CD4-positive, alpha-beta T cell (primary cell): ENCODE data around the gene MGRN1. TPM values are rescaled to one million over a fixed set of nuclear protein-coding genes. Genes with fewer than 3 reads are reported as not detected.

Source experiments
- ATAC-seq: fragments of 200-7000 bp; cut with Tn5 transposase; one replicate; pipeline ENCODE4 v1.10.0; 2022; ENCODE audit warnings: mild to moderate bottlenecking; ENCODE audit not compliant: poor library complexity
- CTCF ChIA-PET: fragments of 350-600 bp; sonication (Branson Sonifier 250); formaldehyde crosslinking; loops from one replicate; lab custom pipeline; 2021; ENCODE audit warnings: antibody characterized with exemption, inconsistent platforms; lab: Charles Lee
- POLR2A ChIA-PET: fragments of 350-600 bp; sonication (Branson Sonifier 250); formaldehyde crosslinking; loops from one replicate; lab custom pipeline; 2021; ENCODE audit warnings: antibody characterized with exemption, inconsistent platforms; lab: Charles Lee
- DNase-seq, 14 experiments: peaks; one replicate each; pipeline ENCODE4 v3.0.0-alpha.2; 2013 to 2020; ENCODE audit warnings: mixed read lengths in 2 of 14
- H3K27ac ChIP-seq, 2 donors: one replicate each; pipeline versions ENCODE4 v1.5.1 to v1.7.0; 2013; ENCODE audit warnings: low read length in 2 of 2, low read depth in 1 of 2, mild to moderate bottlenecking in 1 of 2
- H3K27me3 ChIP-seq, 2 experiments: 1 replicate in 1 of 2; 2 replicates in 1 of 2; pipeline versions ENCODE4 v1.6.1 to v1.7.0; 2013; ENCODE audit warnings: low read length in 2 of 2, control low read depth in 1 of 2, mild to moderate bottlenecking in 1 of 2, moderate library complexity in 1 of 2; ENCODE audit not compliant: insufficient read depth in 2 of 2, control insufficient read depth in 1 of 2
- H3K36me3 ChIP-seq: one replicate; pipeline ENCODE4 v1.6.1; 2013; ENCODE audit warnings: low read length, control low read depth; ENCODE audit not compliant: insufficient read depth
- H3K4me1 ChIP-seq: one replicate; pipeline ENCODE4 v1.6.1; 2013; ENCODE audit warnings: low read length, control low read depth; ENCODE audit not compliant: insufficient read depth
- H3K4me3 ChIP-seq: one replicate; pipeline ENCODE4 v1.5.1; 2013; ENCODE audit warnings: mild to moderate bottlenecking, low read length, moderate library complexity
- H3K9me3 ChIP-seq, 2 experiments: 1 replicate in 1 of 2; 2 replicates in 1 of 2; pipeline versions ENCODE4 v1.6.1 to v1.7.0; 2013; ENCODE audit warnings: low read length in 2 of 2, mild to moderate bottlenecking in 2 of 2, control low read depth in 1 of 2, moderate library complexity in 1 of 2; ENCODE audit not compliant: control insufficient read depth in 1 of 2, insufficient read depth in 1 of 2
- H3K27ac Mint-ChIP-seq: one replicate; pipeline ENCODE4 v1.8.0; 2020; ENCODE audit warnings: mixed read lengths
- H3K27me3 Mint-ChIP-seq: one replicate; pipeline ENCODE4 v1.8.0; 2021; ENCODE audit warnings: mixed read lengths
- H3K36me3 Mint-ChIP-seq: one replicate; pipeline ENCODE4 v1.8.0; 2021; ENCODE audit warnings: low read depth, mixed read lengths
- H3K4me1 Mint-ChIP-seq: one replicate; pipeline ENCODE4 v1.8.0; 2021; ENCODE audit warnings: low read depth, mixed read lengths
- H3K4me3 Mint-ChIP-seq: one replicate; pipeline ENCODE4 v1.8.0; 2020; ENCODE audit warnings: mild to moderate bottlenecking, mixed read lengths
- H3K9me3 Mint-ChIP-seq: one replicate; pipeline ENCODE4 v1.8.0; 2020; ENCODE audit warnings: mixed read lengths
- CTCF ChIP-seq: fragments of 200-600 bp; IDR thresholded peaks from one replicate; pipeline ENCODE4 v1.8.0; 2022; ENCODE audit warnings: antibody characterized with exemption, mild to moderate bottlenecking
- intact Hi-C, 2 experiments: fragments of 100-400 bp; cut with DNase I in 1 of 2; cut with micrococcal nuclease in 1 of 2; formaldehyde crosslinking; loops; one replicate each; pipeline versions ENCODE4 v1.15.1 to v1.9.0; 2023 to 2025; cut with DNase I, micrococcal nuclease
- total RNA-seq, 174 experiments: library from RNA in 2 of 174; stranded (reverse) in 2 of 174; gene quantifications; one replicate each; pipeline ENCODE4 v1.2.3 and lab custom pipeline; 2021 to 2026

The MGRN1 gene
- total RNA-seq, 2 experiments from 2014 or later = 45.9 to 48.6 TPM

DNA sequence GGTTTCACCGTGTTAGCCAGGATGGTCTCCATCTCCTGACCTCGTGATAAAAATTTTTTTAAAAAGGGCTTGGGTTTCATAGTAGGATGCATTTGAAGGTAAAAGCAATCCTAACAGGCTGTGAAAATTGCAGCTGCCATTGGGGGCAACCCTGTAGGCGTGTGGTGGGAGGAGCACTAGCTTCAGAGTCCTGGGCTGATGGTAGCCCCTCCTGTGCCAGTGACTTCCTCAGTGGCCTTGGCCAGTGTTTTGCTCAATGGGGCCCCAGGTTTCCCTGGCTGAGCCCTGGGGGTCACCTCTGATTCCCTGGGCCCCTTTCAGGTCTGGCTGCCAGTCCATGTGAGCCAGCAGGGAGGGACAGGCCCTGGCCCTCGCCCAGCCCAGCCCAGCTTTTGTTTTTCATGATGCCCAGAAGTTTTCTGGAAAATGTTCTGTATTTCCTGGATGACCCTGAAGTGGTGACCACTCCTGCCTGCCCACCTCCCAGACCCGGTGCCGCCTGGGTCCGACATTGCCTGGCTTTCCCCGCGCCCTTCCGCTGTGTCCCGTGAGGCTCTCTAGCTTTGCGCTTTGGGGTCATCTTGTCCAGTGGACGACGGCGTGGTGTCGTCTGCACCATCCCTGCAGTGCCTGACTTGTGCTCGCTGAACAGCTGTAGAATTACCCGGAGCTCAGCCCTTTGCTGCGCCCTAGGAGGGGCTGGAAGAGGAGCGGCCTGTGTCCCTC lies 9.4 kb downstream of the MGRN1 start:
- Histone ChIP-seq H3K4me1 (no peaks in the 10 kb centered on the region), H3K9me3 (no peaks in the 10 kb centered on the region), H3K36me3 (peaks cover 28% of the 10 kb centered on the region), H3K27me3 (no peaks in the 10 kb centered on the region), H3K4me3 (no peak overlapping the region), H3K27ac (no peak overlapping the region)
- ATAC-seq = no peak
- H3K4me3 Mint-ChIP-seq = no peak overlapping the region
- intact Hi-C loops = no loop called here
- H3K27ac Mint-ChIP-seq = no peak overlapping the region
- no peak for TF ChIP-seq CTCF
- ChIA-PET CTCF (interaction anchor here (2.6 kb wide), 1 partner anchor 10 kb away, joined by 8 read pairs; the partner anchor contains the start of gene MGRN1), POLR2A (no interaction called here)
- DNase-seq = no peak
- H3K4me1 Mint-ChIP-seq = peaks cover 11% of the 10 kb centered on the region
- no peaks in the 10 kb centered on the region for H3K27me3 Mint-ChIP-seq
- H3K9me3 Mint-ChIP-seq = no peaks in the 10 kb centered on the region
- peaks cover 30% of the 10 kb centered on the region for H3K36me3 Mint-ChIP-seq

- intact Hi-C loops = no loop called here
- H3K27ac ChIP-seq = no peak overlapping the region
These were observed 10.1 kb downstream of the MGRN1 start for GRCh38 chr16:4634768-4635167.

DNA sequence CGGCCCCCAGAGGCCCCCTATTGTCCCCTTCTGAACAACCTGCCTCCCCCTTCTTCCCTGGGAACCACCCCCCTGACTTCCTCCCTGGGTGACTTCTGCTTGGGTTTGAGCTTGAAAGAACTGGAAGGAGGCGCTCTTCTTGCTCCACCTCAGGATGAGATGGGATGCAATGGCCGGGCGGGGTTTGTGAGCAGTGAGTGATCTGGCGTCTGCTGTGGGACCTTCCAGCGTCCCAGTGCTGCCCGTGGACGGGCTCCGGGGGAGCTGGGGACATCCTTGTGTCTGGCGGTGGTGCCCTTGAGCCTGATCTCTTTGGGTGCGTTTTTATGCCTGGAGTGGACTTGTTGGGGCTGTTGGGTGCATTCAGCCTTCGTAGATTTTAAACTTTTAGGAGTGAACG lies 11.6 kb downstream of the MGRN1 start:
- intact Hi-C loops = no loop called here
- H3K27ac Mint-ChIP-seq = no peak overlapping the region
- no peaks in the 10 kb centered on the region for H3K9me3 ChIP-seq
- ChIA-PET CTCF (interaction anchor here (2.6 kb wide), 1 partner anchor 12 kb away, joined by 8 read pairs; the partner anchor contains the start of gene MGRN1), POLR2A (no interaction called here)
- no peaks in the 10 kb centered on the region for H3K27me3 Mint-ChIP-seq
- no peak overlapping the region for H3K4me3 ChIP-seq
- H3K4me3 Mint-ChIP-seq = no peak overlapping the region
- peaks cover 36% of the 10 kb centered on the region for H3K36me3 ChIP-seq
- no peak overlapping the region for H3K27ac ChIP-seq
- no peaks in the 10 kb centered on the region for H3K27me3 ChIP-seq
- H3K4me1 Mint-ChIP-seq = peaks cover 24% of the 10 kb centered on the region
- H3K4me1 ChIP-seq = peaks cover 16% of the 10 kb centered on the region
- no peaks in the 10 kb centered on the region for H3K9me3 Mint-ChIP-seq
- H3K36me3 Mint-ChIP-seq = peaks cover 28% of the 10 kb centered on the region
- no peak for DNase-seq
- ATAC-seq = no peak
- TF ChIP-seq CTCF = no peak

More at GRCh38 chr16:4634768-4635167, 10.1 kb downstream of the MGRN1 start:
- Histone ChIP-seq H3K27me3 (no peaks in the 10 kb centered on the region), H3K9me3 (no peaks in the 10 kb centered on the region), H3K4me3 (no peak overlapping the region), H3K36me3 (peaks cover 31% of the 10 kb centered on the region), H3K4me1 (peaks cover 2% of the 10 kb centered on the region)
- peaks cover 28% of the 10 kb centered on the region for H3K36me3 Mint-ChIP-seq
- no peak overlapping the region for H3K27ac Mint-ChIP-seq
- H3K4me3 Mint-ChIP-seq = no peak overlapping the region
- H3K9me3 Mint-ChIP-seq = no peaks in the 10 kb centered on the region
- CTCF ChIA-PET = interaction anchor here (2.6 kb wide), 1 partner anchor 11 kb away, joined by 8 read pairs; the partner anchor contains the start of gene MGRN1
- peaks cover 17% of the 10 kb centered on the region for H3K4me1 Mint-ChIP-seq
- POLR2A ChIA-PET = interaction anchor here (0.7 kb wide), 1 partner anchor 9 kb away, joined by 4 read pairs; no protein-coding TSS in a partner anchor
- no peak for DNase-seq
- ATAC-seq = no peak
- TF ChIP-seq CTCF = no peak
- H3K27me3 Mint-ChIP-seq = no peaks in the 10 kb centered on the region
